K562 (cell line): Measurements from ENCODE around the gene CBLL1. TPM values are rescaled to one million over a fixed set of nuclear protein-coding genes. Genes with fewer than 3 reads are reported as not detected.
A peak's percentile ranks its signal among the peaks of the same experiment; 100 is the strongest.

Source experiments
- ATAC-seq: fragments of 200-7000 bp; cut with Tn5 transposase; 3 replicates; pipeline ENCODE4 v1.9.1; 2020; ENCODE audit warnings: moderate library complexity
- BruUV-seq: library from RNA; stranded (reverse); fragments of 400-500 nt; replicated peaks from 2 replicates; lab custom pipeline; 2021; lab: Mats Ljungman, UMichigan
- CTCF ChIA-PET: fragments of 300-600 bp; formaldehyde crosslinking; extraction: SDS; loops from one replicate; lab custom pipeline; 2021; ENCODE audit warnings: low intra/inter-chr PET ratio; lab: Yijun Ruan, JAX
- POLR2A ChIA-PET: fragments of 300-600, 350-650 bp; sonication (Branson Sonifier 250); formaldehyde crosslinking; extraction: SDS; loops from one replicate; lab custom pipeline; 2021; ENCODE audit warnings: antibody characterized with exemption, inconsistent platforms; lab: Yijun Ruan, JAX
- DNase-seq, 4 experiments: peaks; one replicate each; pipeline versions ENCODE4 v3.0.0 to v3.0.0-alpha.2; 2011 to 2018; ENCODE audit warnings: low spot score in 3 of 4, mixed read lengths in 3 of 4; ENCODE audit errors: extremely low read depth in 1 of 4
- FAIRE-seq: peaks from 2 replicates; lab custom pipeline; 2011; peaks lifted over from hg19 to GRCh38; lab: Jason Lieb, UNC
- H2AFZ ChIP-seq: 2 replicates; pipeline ENCODE4 v1.6.0; 2011; ENCODE audit warnings: low read depth, low read length, control low read depth, inconsistent platforms
- H3K27ac ChIP-seq: fragments of 200-600 bp; 3 replicates; pipeline ENCODE4 v1.8.0; 2011; ENCODE audit warnings: low read depth, mild to moderate bottlenecking, control low read depth, inconsistent platforms, low read length, moderate library complexity, mixed read lengths; ENCODE audit errors: extremely low read depth
- H3K27me3 ChIP-seq, 2 experiments: fragments of 300-600 bp in 1 of 2; 2 replicates in 1 of 2; 3 replicates in 1 of 2; pipeline versions ENCODE4 v1.6.0 to v1.8.0; 2011; ENCODE audit warnings: inconsistent platforms in 2 of 2, low read length in 2 of 2, mild to moderate bottlenecking in 1 of 2, mixed read lengths in 1 of 2, moderate library complexity in 1 of 2; ENCODE audit not compliant: control insufficient read depth in 2 of 2, insufficient read depth in 2 of 2
- H3K36me3 ChIP-seq: fragments of 300-600 bp; 3 replicates; pipeline ENCODE4 v1.8.0; 2011; ENCODE audit warnings: mild to moderate bottlenecking, low read length, inconsistent platforms; ENCODE audit not compliant: control insufficient read depth, insufficient read depth
- H3K4me1 ChIP-seq, 2 experiments: fragments of 200-600 bp in 1 of 2; replicated peaks in 1 of 2; 2 replicates in 1 of 2; 3 replicates in 1 of 2; pipeline versions ENCODE4 v1.5.1 to v1.8.0; 2011; ENCODE audit warnings: inconsistent platforms in 2 of 2, low read length in 2 of 2, mild to moderate bottlenecking in 1 of 2, mixed read lengths in 1 of 2, moderate library complexity in 1 of 2; ENCODE audit not compliant: control insufficient read depth in 2 of 2, insufficient read depth in 2 of 2
- H3K4me2 ChIP-seq: 2 replicates; pipeline ENCODE4 v1.6.1; 2011; ENCODE audit warnings: low read length, control low read depth, inconsistent platforms, mixed read lengths; ENCODE audit not compliant: insufficient read depth
- H3K4me3 ChIP-seq: fragments of 200-600 bp; sonication (generic), shearing (Covaris generic); 2 replicates; pipeline ENCODE4 v1.5.1; 2016; ENCODE audit warnings: control low read depth, inconsistent platforms
- H3K79me2 ChIP-seq: fragments of 200-600 bp; 3 replicates; pipeline ENCODE4 v1.8.0; 2011; ENCODE audit warnings: low read length, inconsistent platforms; ENCODE audit not compliant: control insufficient read depth, insufficient read depth
- H3K9ac ChIP-seq, 2 experiments: 2 replicates each; pipeline versions ENCODE4 v1.6.0 to v1.6.1; 2011; ENCODE audit warnings: low read depth in 2 of 2, low read length in 2 of 2, control low read depth in 1 of 2, inconsistent platforms in 1 of 2, mild to moderate bottlenecking in 1 of 2, mixed read lengths in 1 of 2; ENCODE audit not compliant: insufficient read depth in 1 of 2
- H3K9me1 ChIP-seq: one replicate; pipeline ENCODE4 v1.6.0; 2011; ENCODE audit warnings: inconsistent platforms, mild to moderate bottlenecking, low read length, moderate library complexity; ENCODE audit not compliant: control insufficient read depth, insufficient read depth
- H3K9me3 ChIP-seq: replicated peaks from 2 replicates; pipeline ENCODE4 v1.5.1; 2011; ENCODE audit warnings: low read depth, low read length, inconsistent platforms; ENCODE audit not compliant: control insufficient read depth, insufficient read depth
- H4K20me1 ChIP-seq: replicated peaks from 2 replicates; pipeline ENCODE4 v1.6.1; 2011; ENCODE audit warnings: low read length, inconsistent platforms, mixed read lengths; ENCODE audit not compliant: control insufficient read depth, insufficient read depth
- BRF1 ChIP-seq: IDR thresholded peaks from 3 replicates; pipeline ENCODE4 v1.6.1; 2011; ENCODE audit warnings: borderline replicate concordance, mild to moderate bottlenecking; ENCODE audit not compliant: insufficient read length; ENCODE audit errors: extremely low read depth
- CBX2 ChIP-seq: fragments of 200-600 bp; sonication (generic); IDR thresholded peaks from one replicate; pipeline ENCODE4 v1.6.1; 2012; ENCODE audit warnings: mild to moderate bottlenecking, low read length, inconsistent platforms; ENCODE audit not compliant: insufficient read depth, poor library complexity, severe bottlenecking
- DDX20 ChIP-seq: fragments of 450-650 bp; IDR thresholded peaks from 2 replicates; pipeline ENCODE4 v1.6.1; 2016; ENCODE audit warnings: missing genetic modification characterization, low read depth, mild to moderate bottlenecking, missing compliant biosample characterization, moderate library complexity
- FOXA1 ChIP-seq: fragments of 450-650 bp; IDR thresholded peaks from 2 replicates; pipeline ENCODE4 v1.6.1; 2016; ENCODE audit warnings: mild to moderate bottlenecking, borderline replicate concordance
- JUND ChIP-seq, 2 experiments: IDR thresholded peaks; 2 replicates in 1 of 2; 3 replicates in 1 of 2; pipeline ENCODE4 v1.6.1; 2011; ENCODE audit warnings: borderline replicate concordance in 2 of 2, low read depth in 2 of 2, low read length in 2 of 2, improper control_type of control experiment in 1 of 2, missing biosample characterization in 1 of 2, missing genetic modification characterization in 1 of 2, missing genetic modification reagents in 1 of 2
- KAT7 ChIP-seq: sonication (generic); formaldehyde crosslinking; IDR thresholded peaks from 2 replicates; pipeline ENCODE4 v1.8.0; 2022; ENCODE audit warnings: missing genetic modification reagents, mild to moderate bottlenecking, borderline replicate concordance
- MAFF ChIP-seq: IDR thresholded peaks from 2 replicates; pipeline ENCODE4 v1.6.1; 2012; ENCODE audit warnings: low read length, improper control_type of control experiment
- MAFG ChIP-seq: fragments of 450-650 bp; conservative IDR thresholded peaks from 2 replicates; pipeline ENCODE4 v1.6.1; 2016; ENCODE audit warnings: missing genetic modification characterization, missing compliant biosample characterization
- MCM2 ChIP-seq: fragments of 450-650 bp; IDR thresholded peaks from 2 replicates; pipeline ENCODE4 v1.6.1; 2017; ENCODE audit warnings: low read depth, mild to moderate bottlenecking
- MED1 ChIP-seq: sonication (generic); formaldehyde crosslinking; IDR thresholded peaks from 2 replicates; pipeline ENCODE4 v1.8.1; 2023; ENCODE audit warnings: missing genetic modification reagents, borderline replicate concordance
- PHTF2 ChIP-seq: fragments of 250-450 bp; sonication (Bioruptor Pico); IDR thresholded peaks from 2 replicates; pipeline ENCODE4 v1.5.0; 2021; ENCODE audit warnings: mild to moderate bottlenecking
- PREB ChIP-seq: sonication (generic); formaldehyde crosslinking; IDR thresholded peaks from 2 replicates; pipeline ENCODE4 v1.8.1; 2023; ENCODE audit warnings: mild to moderate bottlenecking, missing genetic modification reagents
- RBM25 ChIP-seq: fragments of 200-400 bp; formaldehyde crosslinking; IDR thresholded peaks from 2 replicates; pipeline ENCODE4 v1.6.1; 2018; ENCODE audit warnings: low read length, low read depth, moderate library complexity; ENCODE audit not compliant: severe bottlenecking
- STAT5B ChIP-seq: fragments of 250-450 bp; sonication (Bioruptor Pico); IDR thresholded peaks from 2 replicates; pipeline ENCODE4 v1.8.0; 2021; ENCODE audit warnings: mild to moderate bottlenecking, inconsistent platforms
- ZNF121 ChIP-seq: sonication (generic); formaldehyde crosslinking; conservative IDR thresholded peaks from 2 replicates; pipeline ENCODE4 v1.8.0; 2022; ENCODE audit warnings: missing genetic modification reagents
- ZNF197 ChIP-seq: fragments of 200-800 bp; sonication (Bioruptor generic); IDR thresholded peaks from 2 replicates; pipeline ENCODE4 v1.6.1; 2016; ENCODE audit warnings: low read depth, missing genetic modification characterization, missing compliant biosample characterization
- ZNF347 ChIP-seq: fragments of 450-650 bp; formaldehyde crosslinking; IDR thresholded peaks from 2 replicates; pipeline ENCODE4 v1.4.0; 2020; ENCODE audit warnings: low read depth, mild to moderate bottlenecking, moderate library complexity
- ZNF444 ChIP-seq: fragments of 250-450 bp; sonication (Bioruptor Pico); IDR thresholded peaks from 2 replicates; pipeline ENCODE4 v1.4.0; 2020; ENCODE audit warnings: mild to moderate bottlenecking, moderate library complexity
- ZNF79 ChIP-seq: fragments of 250-450 bp; sonication (Bioruptor Pico); IDR thresholded peaks from 2 replicates; pipeline ENCODE4 v1.4.0; 2020; ENCODE audit warnings: low read depth, mild to moderate bottlenecking, moderate library complexity
- WGBS: fragments of 100-300 bp; shearing (Covaris generic); methylation state at CpG from one replicate; pipeline ENCODE4 v1.1.6; 2016; ENCODE audit warnings: low coverage, mixed read lengths; ENCODE audit not compliant: insufficient coverage; ENCODE audit errors: missing lambda C conversion rate; 5-methylcytosine and 5-hydroxymethylcytosine counted together
- in situ Hi-C: fragments of 300-500 bp; cut with MboI; formaldehyde crosslinking; loops from 4 replicates; pipeline ENCODE4 v1.15.0; 2018; ENCODE audit warnings: inconsistent platforms, mixed read lengths
- intact Hi-C: fragments of 100-400 bp; cut with micrococcal nuclease; formaldehyde crosslinking; loops from 2 replicates; pipeline ENCODE4 v1.14.2; 2022
- polyA plus RNA-seq, 8 experiments: library from polyadenylated mRNA; depleted of rRNA in 4 of 8; stranded (reverse) in 5 of 8; unstranded in 3 of 8; fragments of >200 nt; fragmentation: Nextera tagmentation in 2 of 8; fragmentation: Illumina TruSeq in 1 of 8; extraction: Ambion mirVana in 2 of 8; extraction: Trizol in 1 of 8; gene quantifications; 2 replicates each; pipeline versions ENCODE4 v1.2.1 to v1.2.3, GENCODE V29; 2011 to 2014; ENCODE audit warnings: inconsistent platforms in 1 of 8, missing spikeins in 1 of 8
- total RNA-seq, 7 experiments: library from RNA; depleted of rRNA in 6 of 7; stranded (reverse); fragments of >200 nt in 6 of 7; fragmentation: Illumina TruSeq in 2 of 7; extraction: Trizol in 2 of 7; gene quantifications; 2 replicates each; pipeline versions ENCODE4 v1.2.1 to v1.2.3, GENCODE V29; 2011 to 2021; ENCODE audit warnings: low replicate concordance in 1 of 7
- TF ChIP-seq, protein P1 (sequence below): fragments of 250-450 bp; sonication (Bioruptor Pico); IDR thresholded peaks from 2 replicates; pipeline ENCODE4 v1.8.0; 2021; ENCODE audit warnings: moderate library complexity, mild to moderate bottlenecking, inconsistent platforms

The CBLL1 gene
- total and polyA plus RNA-seq, 9 of the 15 experiments (the other 6 are each of a cell fraction or from before 2014, with no cell fraction given) = 14.7 to 67.9 (median 35.4) TPM

DNA sequence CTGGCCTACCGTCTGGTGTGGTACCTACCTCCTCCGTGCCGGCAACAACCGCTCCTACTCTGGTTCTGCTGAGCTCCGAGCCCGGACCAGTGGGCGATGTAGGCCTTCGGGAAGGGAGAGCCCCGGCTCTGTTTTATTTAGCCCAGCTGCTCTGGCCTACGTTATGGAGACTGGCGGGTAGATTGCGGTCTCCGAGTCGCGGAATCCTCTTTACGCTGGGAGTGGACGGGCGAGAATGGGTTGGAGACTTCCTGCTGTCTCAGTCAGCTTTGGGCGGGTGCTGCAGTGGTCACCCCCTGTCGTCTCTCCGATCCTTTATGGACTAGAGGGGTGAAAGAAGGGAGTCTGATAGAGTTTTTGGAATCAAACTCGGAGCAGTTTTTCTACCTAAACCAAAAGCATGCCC lies 406 bp downstream of the CBLL1 start (continued):
- TF ChIP-seq MAFG (tag) (no peak), STAT5B (CRISPR knock-in tag) (no peak), ZNF347 (CRISPR knock-in tag) (no peak), JUND (IDR thresholded peaks at IDR 0.05; ENCODE audit: borderline replicate concordance, low read depth, low read length) (no peak), JUND (tag; IDR thresholded peaks at IDR 0.05; ENCODE audit: borderline replicate concordance, low read depth, low read length) (no peak), MCM2 (no peak)

DNA sequence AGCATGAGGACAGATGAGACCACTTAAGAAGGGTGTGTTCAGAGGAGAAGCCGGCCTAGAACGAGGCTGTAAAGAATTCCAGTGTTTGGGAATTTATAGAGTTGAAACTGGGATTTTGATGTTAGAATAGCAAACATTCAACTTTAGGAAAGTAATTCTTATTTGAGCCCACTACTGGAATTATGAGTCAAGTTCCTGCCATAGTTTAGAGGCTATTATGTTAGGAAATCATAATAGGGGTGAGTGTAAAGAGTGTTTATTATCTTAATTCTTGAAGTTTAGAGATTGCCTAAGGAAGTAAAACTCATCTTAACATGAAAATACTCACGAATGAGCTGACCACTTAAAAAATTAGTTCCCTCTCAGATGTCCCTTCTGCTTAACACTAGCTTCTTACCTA lies 2.1 kb downstream of the CBLL1 start:
- WGBS = 53% methylated on average over 3 of the region's 3 CpGs

More for the DNA sequence above, 2.1 kb downstream of the CBLL1 start:
- H3K4me2 ChIP-seq = peak overlapping the region; percentile 100
- ATAC-seq (no peak), FAIRE-seq (no peak), DNase-seq (no peak)
- H2AFZ ChIP-seq = no peak overlapping the region
- no peak overlapping the region for H3K27ac ChIP-seq
- POLR2A ChIA-PET = interaction anchor here (1.2 kb wide), 1 partner anchor 10 kb away, joined by 6 read pairs; no protein-coding TSS in a partner anchor
- in situ Hi-C loops (loop anchor here (10.0 to 25.0 kb wide), 2 partner anchors 129 to 391 kb away; partner anchors contain the start of gene LAMB4), intact Hi-C loops (no loop called here)
- peaks cover 47% of the 10 kb centered on the region for H3K36me3 ChIP-seq
- no TSS peak for BruUV-seq
- peaks cover 66% of the 10 kb centered on the region for H3K79me2 ChIP-seq
- peaks cover 3 to 21% of the 10 kb centered on the region in 2 experiments for H3K4me1 ChIP-seq
- no peaks in the 10 kb centered on the region for H3K9me3 ChIP-seq
- H4K20me1 ChIP-seq = peaks cover 17% of the 10 kb centered on the region
- no peaks in the 10 kb centered on the region for H3K27me3 ChIP-seq
- peaks cover 4% of the 10 kb centered on the region for H3K9me1 ChIP-seq
- CTCF ChIA-PET = no interaction called here
- peak overlapping the region in 1 of 2 experiments; percentile 99; a peak in 2 of 4 replicates for H3K9ac ChIP-seq
- H3K4me3 ChIP-seq = peak overlapping the region; percentile 93; the same call in 1 of the 2 replicates
- no peak for TF ChIP-seq ZNF197 (CRISPR knock-in tag)
- TF ChIP-seq CBX2 = no peak
- TF ChIP-seq FOXA1 = no peak
- TF ChIP-seq PREB = no peak
- no peak for TF ChIP-seq ZNF121
- TF ChIP-seq ZNF79 = no peak
- TF ChIP-seq PHTF2 (CRISPR knock-in tag) = no peak
- TF ChIP-seq ZNF444 = no peak
- TF ChIP-seq KAT7 (CRISPR knock-in tag) = no peak
- TF ChIP-seq MED1 (CRISPR knock-in tag) = no peak
- no peak for TF ChIP-seq DDX20 (tag)
- TF ChIP-seq, protein P1, sequence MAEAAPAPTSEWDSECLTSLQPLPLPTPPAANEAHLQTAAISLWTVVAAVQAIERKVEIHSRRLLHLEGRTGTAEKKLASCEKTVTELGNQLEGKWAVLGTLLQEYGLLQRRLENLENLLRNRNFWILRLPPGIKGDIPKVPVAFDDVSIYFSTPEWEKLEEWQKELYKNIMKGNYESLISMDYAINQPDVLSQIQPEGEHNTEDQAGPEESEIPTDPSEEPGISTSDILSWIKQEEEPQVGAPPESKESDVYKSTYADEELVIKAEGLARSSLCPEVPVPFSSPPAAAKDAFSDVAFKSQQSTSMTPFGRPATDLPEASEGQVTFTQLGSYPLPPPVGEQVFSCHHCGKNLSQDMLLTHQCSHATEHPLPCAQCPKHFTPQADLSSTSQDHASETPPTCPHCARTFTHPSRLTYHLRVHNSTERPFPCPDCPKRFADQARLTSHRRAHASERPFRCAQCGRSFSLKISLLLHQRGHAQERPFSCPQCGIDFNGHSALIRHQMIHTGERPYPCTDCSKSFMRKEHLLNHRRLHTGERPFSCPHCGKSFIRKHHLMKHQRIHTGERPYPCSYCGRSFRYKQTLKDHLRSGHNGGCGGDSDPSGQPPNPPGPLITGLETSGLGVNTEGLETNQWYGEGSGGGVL (CRISPR knock-in tag) = no peak
- no peak for TF ChIP-seq RBM25
- TF ChIP-seq BRF1 = no peak
- no peak for TF ChIP-seq MAFF
